GM12891 (cell line): ENCODE measurements around the gene ATG4D.

Experiments used
- POLR2A ChIP-seq: IDR thresholded peaks from 2 replicates; pipeline ENCODE4 v1.6.1; 2011; ENCODE audit warnings: low read depth, low read length, control low read depth
- POLR2AphosphoS5 ChIP-seq: IDR thresholded peaks from 2 replicates; pipeline ENCODE4 v1.6.1; 2011; ENCODE audit warnings: low read depth, low read length, control low read depth
- TAF1 ChIP-seq: IDR thresholded peaks from 2 replicates; pipeline ENCODE4 v1.6.1; 2011; ENCODE audit warnings: low read depth, low read length, control low read depth

GRCh38 chr19:10562609-10563008, 18.9 kb downstream of the ATG4D start:
- TF ChIP-seq POLR2A, result no peak
- TF ChIP-seq POLR2AphosphoS5, result no peak
- TF ChIP-seq TAF1, result no peak
